GM12874 (cell line): ENCODE measurements around the gene HIVEP1.

Experiments used
- CTCF ChIP-seq: IDR thresholded peaks from 2 replicates; pipeline ENCODE4 v1.5.1; 2011; ENCODE audit warnings: low read depth, mild to moderate bottlenecking, control low read depth, low read length, moderate library complexity; ENCODE audit not compliant: insufficient read depth

The HIVEP1 gene

GRCh38 chr6:12058172-12058961 is 46.3 kb downstream of the HIVEP1 start:
- no peak for TF ChIP-seq CTCF

GRCh38 chr6:12060780-12061609 is 48.9 kb downstream of the HIVEP1 start:
- no peak for TF ChIP-seq CTCF

- TF ChIP-seq CTCF = no peak
Observed at GRCh38 chr6:12062605-12063004, 50.5 kb downstream of the HIVEP1 start.

GRCh38 chr6:12064131-12064530 is 52.0 kb downstream of the HIVEP1 start:
- TF ChIP-seq CTCF = no peak

GRCh38 chr6:12064538-12065071 is 52.5 kb downstream of the HIVEP1 start:
- no peak for TF ChIP-seq CTCF

- no peak for TF ChIP-seq CTCF
Observed at GRCh38 chr6:12065321-12066140, 53.4 kb downstream of the HIVEP1 start.
